GM12878 (cell line): Measurements from ENCODE around the gene MACROD2. TPM values are rescaled to one million over a fixed set of nuclear protein-coding genes. Genes with fewer than 3 reads are reported as not detected.

Source experiments
- ATAC-seq: fragments of 200-7000 bp; cut with Tn5 transposase; 3 replicates; pipeline ENCODE4 v1.9.1; 2020; ENCODE audit warnings: mild to moderate bottlenecking, moderate library complexity
- BruUV-seq: library from RNA; stranded (reverse); fragments of 400-500 nt; replicated peaks from 2 replicates; lab custom pipeline; 2021; lab: Mats Ljungman, UMichigan
- CTCF ChIA-PET: fragments of 300-600 bp; sonication (Branson Sonifier 250); formaldehyde crosslinking; extraction: SDS; loops from one replicate; lab custom pipeline; 2021; ENCODE audit warnings: inconsistent platforms; lab: Yijun Ruan, JAX
- POLR2A ChIA-PET: fragments of 350-600 bp; formaldehyde crosslinking; extraction: SDS; loops from one replicate; lab custom pipeline; 2021; ENCODE audit warnings: inconsistent platforms; lab: Charles Lee
- RAD21 ChIA-PET: fragments of 300-600 bp; sonication (Branson Sonifier 250); formaldehyde crosslinking; loops from one replicate; lab custom pipeline; 2023; ENCODE audit warnings: antibody characterized with exemption; ENCODE audit not compliant: unreplicated experiment; lab: Charles Lee
- SMC1A ChIA-PET: fragments of 300-600 bp; sonication (Branson Sonifier 250); formaldehyde crosslinking; loops from one replicate; lab custom pipeline; 2023; ENCODE audit not compliant: unreplicated experiment, uncharacterized antibody; lab: Charles Lee
- DNase-seq: peaks from one replicate; pipeline ENCODE4 v3.0.0-alpha.2; 2011; ENCODE audit warnings: low read depth, low spot score
- FAIRE-seq: peaks from 3 replicates; lab custom pipeline; 2011; peaks lifted over from hg19 to GRCh38; lab: Jason Lieb, UNC
- H2AFZ ChIP-seq: 2 replicates; pipeline ENCODE4 v1.6.0; 2011; ENCODE audit warnings: low read depth, low read length, control low read depth; ENCODE audit not compliant: control insufficient read depth
- H3K27ac ChIP-seq: 2 replicates; pipeline ENCODE4 v1.5.1; 2011; ENCODE audit warnings: control low read depth; ENCODE audit not compliant: control insufficient read depth, insufficient read depth
- H3K27me3 ChIP-seq, 2 experiments: replicated peaks in 1 of 2; 2 replicates each; pipeline versions ENCODE4 v1.6.0 to v1.6.1; 2011; ENCODE audit warnings: low read length in 1 of 2; ENCODE audit not compliant: control insufficient read depth in 2 of 2, insufficient read depth in 2 of 2
- H3K36me3 ChIP-seq, 2 experiments: 2 replicates each; pipeline ENCODE4 v1.5.1; 2011; ENCODE audit warnings: low read length in 1 of 2; ENCODE audit not compliant: control insufficient read depth in 2 of 2, insufficient read depth in 2 of 2
- H3K4me1 ChIP-seq: 2 replicates; pipeline ENCODE4 v1.6.1; 2011; ENCODE audit warnings: mild to moderate bottlenecking, low read length, moderate library complexity, mixed read lengths; ENCODE audit not compliant: control insufficient read depth, insufficient read depth
- H3K4me2 ChIP-seq: 2 replicates; pipeline ENCODE4 v1.6.0; 2011; ENCODE audit warnings: control low read depth; ENCODE audit not compliant: control insufficient read depth, insufficient read depth
- H3K4me3 ChIP-seq: fragments of 200-600 bp; sonication (generic); 2 replicates; pipeline ENCODE4 v1.5.1; 2016
- H3K79me2 ChIP-seq: 2 replicates; pipeline ENCODE4 v1.6.0; 2011; ENCODE audit warnings: low read length; ENCODE audit not compliant: control insufficient read depth, insufficient read depth
- H3K9ac ChIP-seq: 2 replicates; pipeline ENCODE4 v1.8.0; 2011; ENCODE audit warnings: low read length, control low read depth, mixed read lengths; ENCODE audit not compliant: control insufficient read depth, insufficient read depth
- H3K9me3 ChIP-seq: replicated peaks from 3 replicates; pipeline ENCODE4 v1.5.1; 2011; ENCODE audit warnings: mild to moderate bottlenecking, low read length; ENCODE audit not compliant: control insufficient read depth, insufficient read depth
- H4K20me1 ChIP-seq: 2 replicates; pipeline ENCODE4 v1.6.0; 2011; ENCODE audit not compliant: control insufficient read depth, insufficient read depth
- HCFC1 ChIP-seq: fragments of 150-350 bp; IDR thresholded peaks from 2 replicates; pipeline ENCODE4 v1.6.1; 2014; ENCODE audit warnings: low read length
- JUND ChIP-seq: IDR thresholded peaks from 2 replicates; pipeline ENCODE4 v1.6.1; 2012; ENCODE audit warnings: low read depth, mild to moderate bottlenecking, low read length, improper control_type of control experiment, moderate library complexity
- LARP7 ChIP-seq: fragments of 450-650 bp; IDR thresholded peaks from 2 replicates; pipeline ENCODE4 v1.6.1; 2017; ENCODE audit warnings: mild to moderate bottlenecking
- WRNIP1 ChIP-seq: IDR thresholded peaks from 2 replicates; pipeline ENCODE4 v1.6.1; 2011; ENCODE audit warnings: low read depth, low read length, improper control_type of control experiment, borderline replicate concordance
- ZNF207 ChIP-seq: fragments of 450-650 bp; IDR thresholded peaks from 2 replicates; pipeline ENCODE4 v1.6.1; 2014; ENCODE audit warnings: antibody characterized with exemption, mild to moderate bottlenecking, borderline replicate concordance
- WGBS: methylation state at CpG from one replicate; pipeline ENCODE4 v1.1.6; 2016; ENCODE audit warnings: low lambda C conversion rate; ENCODE audit not compliant: insufficient replicate concordance, insufficient coverage; ENCODE audit errors: missing lambda C conversion rate; 5-methylcytosine and 5-hydroxymethylcytosine counted together
- in situ Hi-C: fragments of 300-500 bp; cut with MboI; formaldehyde crosslinking; loops from 9 replicates; pipeline ENCODE4 v1.14.3; 2018; ENCODE audit warnings: mixed read lengths
- intact Hi-C: fragments of 100-400 bp; cut with micrococcal nuclease; formaldehyde crosslinking; loops from one replicate; pipeline ENCODE4 v1.14.2; 2022; ENCODE audit not compliant: unreplicated experiment
- polyA plus RNA-seq, 11 experiments: library from polyadenylated mRNA; depleted of rRNA in 4 of 11; unstranded in 6 of 11; stranded (reverse) in 5 of 11; fragments of >200 nt; fragmentation: Nextera tagmentation in 4 of 11; fragmentation: Illumina TruSeq in 1 of 11; extraction: Ambion mirVana in 4 of 11; extraction: Trizol in 1 of 11; gene quantifications; 1 replicate in 1 of 11; 2 replicates in 10 of 11; pipeline versions ENCODE4 v1.2.1 to v1.2.3, GENCODE V29; 2011 to 2016; ENCODE audit warnings: inconsistent platforms in 2 of 11, missing spikeins in 2 of 11, low read depth in 1 of 11
- total RNA-seq, 4 experiments: library from RNA; depleted of rRNA in 3 of 4; stranded (reverse); fragments of >200 nt in 3 of 4; fragmentation: Illumina TruSeq in 1 of 4; extraction: Trizol in 1 of 4; gene quantifications; 2 replicates each; pipeline versions ENCODE4 v1.2.1 to v1.2.3, GENCODE V29; 2013 to 2021
- TF ChIP-seq, protein P1 (sequence below): IDR thresholded peaks from 2 replicates; pipeline ENCODE4 v1.6.1; 2011; ENCODE audit warnings: low read depth, low read length, improper control_type of control experiment, borderline replicate concordance
- TF ChIP-seq, protein P2 (sequence below): IDR thresholded peaks from 2 replicates; pipeline ENCODE4 v1.6.1; 2012; ENCODE audit warnings: low read length, inconsistent platforms
- TF ChIP-seq, protein P3 (sequence below): IDR thresholded peaks from 2 replicates; pipeline ENCODE4 v1.6.1; 2011; ENCODE audit warnings: borderline replicate concordance, low read depth, mild to moderate bottlenecking, moderate library complexity, mixed read lengths, low read length; ENCODE audit not compliant: insufficient read depth; ENCODE audit errors: extremely low read length
- TF ChIP-seq, protein P4 (sequence below): fragments of 450-650 bp; IDR thresholded peaks from 2 replicates; pipeline ENCODE4 v1.6.1; 2016; ENCODE audit warnings: mild to moderate bottlenecking

The MACROD2 gene
- total and polyA plus RNA-seq, 10 of the 15 experiments (the other 5 are each of a cell fraction or from before 2014, with no cell fraction given): 1.1 to 21.5 (median 2.2) TPM

DNA sequence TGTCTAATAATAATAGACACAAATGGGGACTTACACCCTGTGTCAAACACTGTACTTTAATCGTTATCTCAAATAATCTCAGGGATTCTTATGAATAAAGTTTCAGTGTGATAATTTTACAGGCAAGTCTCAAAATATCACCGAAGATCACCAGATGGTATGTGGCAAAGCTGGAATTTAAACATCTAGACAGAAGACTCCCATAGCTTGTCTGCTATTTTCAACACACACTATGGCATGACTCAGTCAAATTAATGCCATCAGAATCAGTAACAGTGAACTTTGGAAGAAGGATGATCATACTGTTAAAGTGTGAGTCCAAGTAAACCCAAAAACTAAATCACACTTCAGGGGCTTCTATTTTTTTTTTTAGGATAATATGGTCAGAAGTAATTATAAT is 1209.7 kb downstream of the MACROD2 start:
- no peaks in the 10 kb centered on the region for H3K9me3 ChIP-seq
- SMC1A ChIA-PET: no interaction called here
- FAIRE-seq: no peak
- H3K79me2 ChIP-seq: no peaks in the 10 kb centered on the region
- BruUV-seq: no TSS peak
- no peak for ATAC-seq
- H3K4me3 ChIP-seq: no peak overlapping the region
- intact Hi-C loops: loop anchor here (10.0 kb wide), 1 partner anchor 370 kb away; no protein-coding TSS in a partner anchor
- no peak overlapping the region for H3K4me2 ChIP-seq
- no peaks in the 10 kb centered on the region for H3K36me3 ChIP-seq
- H3K9ac ChIP-seq: no peak overlapping the region
- POLR2A ChIA-PET: no interaction called here
- in situ Hi-C loops: no loop called here
- CTCF ChIA-PET: no interaction called here
- no peak overlapping the region for H3K27ac ChIP-seq
- peaks cover 6% of the 10 kb centered on the region; the same call in 1 of the 2 replicates for H3K4me1 ChIP-seq
- DNase-seq: no peak
- H2AFZ ChIP-seq: no peak overlapping the region
- WGBS: 66% methylated on average over 2 of the region's 2 CpGs
- no peaks in the 10 kb centered on the region for H3K27me3 ChIP-seq
- RAD21 ChIA-PET: no interaction called here
- no peaks in the 10 kb centered on the region for H4K20me1 ChIP-seq
- no peak for TF ChIP-seq JUND
- TF ChIP-seq ZNF207: no peak
- TF ChIP-seq, protein P1, sequence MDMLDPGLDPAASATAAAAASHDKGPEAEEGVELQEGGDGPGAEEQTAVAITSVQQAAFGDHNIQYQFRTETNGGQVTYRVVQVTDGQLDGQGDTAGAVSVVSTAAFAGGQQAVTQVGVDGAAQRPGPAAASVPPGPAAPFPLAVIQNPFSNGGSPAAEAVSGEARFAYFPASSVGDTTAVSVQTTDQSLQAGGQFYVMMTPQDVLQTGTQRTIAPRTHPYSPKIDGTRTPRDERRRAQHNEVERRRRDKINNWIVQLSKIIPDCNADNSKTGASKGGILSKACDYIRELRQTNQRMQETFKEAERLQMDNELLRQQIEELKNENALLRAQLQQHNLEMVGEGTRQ: no peak
- TF ChIP-seq, protein P2, sequence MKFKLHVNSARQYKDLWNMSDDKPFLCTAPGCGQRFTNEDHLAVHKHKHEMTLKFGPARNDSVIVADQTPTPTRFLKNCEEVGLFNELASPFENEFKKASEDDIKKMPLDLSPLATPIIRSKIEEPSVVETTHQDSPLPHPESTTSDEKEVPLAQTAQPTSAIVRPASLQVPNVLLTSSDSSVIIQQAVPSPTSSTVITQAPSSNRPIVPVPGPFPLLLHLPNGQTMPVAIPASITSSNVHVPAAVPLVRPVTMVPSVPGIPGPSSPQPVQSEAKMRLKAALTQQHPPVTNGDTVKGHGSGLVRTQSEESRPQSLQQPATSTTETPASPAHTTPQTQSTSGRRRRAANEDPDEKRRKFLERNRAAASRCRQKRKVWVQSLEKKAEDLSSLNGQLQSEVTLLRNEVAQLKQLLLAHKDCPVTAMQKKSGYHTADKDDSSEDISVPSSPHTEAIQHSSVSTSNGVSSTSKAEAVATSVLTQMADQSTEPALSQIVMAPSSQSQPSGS: no peak
- no peak for TF ChIP-seq HCFC1
- TF ChIP-seq LARP7: no peak
- no peak for TF ChIP-seq WRNIP1
- TF ChIP-seq, protein P3, sequence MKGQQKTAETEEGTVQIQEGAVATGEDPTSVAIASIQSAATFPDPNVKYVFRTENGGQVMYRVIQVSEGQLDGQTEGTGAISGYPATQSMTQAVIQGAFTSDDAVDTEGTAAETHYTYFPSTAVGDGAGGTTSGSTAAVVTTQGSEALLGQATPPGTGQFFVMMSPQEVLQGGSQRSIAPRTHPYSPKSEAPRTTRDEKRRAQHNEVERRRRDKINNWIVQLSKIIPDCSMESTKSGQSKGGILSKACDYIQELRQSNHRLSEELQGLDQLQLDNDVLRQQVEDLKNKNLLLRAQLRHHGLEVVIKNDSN: no peak
- TF ChIP-seq, protein P4, sequence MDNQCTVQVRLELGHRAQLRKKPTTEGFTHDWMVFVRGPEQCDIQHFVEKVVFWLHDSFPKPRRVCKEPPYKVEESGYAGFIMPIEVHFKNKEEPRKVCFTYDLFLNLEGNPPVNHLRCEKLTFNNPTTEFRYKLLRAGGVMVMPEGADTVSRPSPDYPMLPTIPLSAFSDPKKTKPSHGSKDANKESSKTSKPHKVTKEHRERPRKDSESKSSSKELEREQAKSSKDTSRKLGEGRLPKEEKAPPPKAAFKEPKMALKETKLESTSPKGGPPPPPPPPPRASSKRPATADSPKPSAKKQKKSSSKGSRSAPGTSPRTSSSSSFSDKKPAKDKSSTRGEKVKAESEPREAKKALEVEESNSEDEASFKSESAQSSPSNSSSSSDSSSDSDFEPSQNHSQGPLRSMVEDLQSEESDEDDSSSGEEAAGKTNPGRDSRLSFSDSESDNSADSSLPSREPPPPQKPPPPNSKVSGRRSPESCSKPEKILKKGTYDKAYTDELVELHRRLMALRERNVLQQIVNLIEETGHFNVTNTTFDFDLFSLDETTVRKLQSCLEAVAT: no peak
